Chondrocyte (in vitro differentiated cells): ENCODE data around the gene ZNF32. TPM values are rescaled to one million over a fixed set of nuclear protein-coding genes. Genes with fewer than 3 reads are reported as not detected.

Experiments used
- DNase-seq: peaks from one replicate; pipeline ENCODE4 v3.0.0; 2021; ENCODE audit warnings: mixed read lengths, low spot score
- H3K27ac Mint-ChIP-seq: one replicate; pipeline ENCODE4 v1.8.0; 2021; ENCODE audit warnings: mild to moderate bottlenecking, moderate library complexity, mixed read lengths; ENCODE audit not compliant: unreplicated experiment
- H3K27me3 Mint-ChIP-seq: 2 replicates; pipeline ENCODE4 v1.8.0; 2021; ENCODE audit warnings: low read depth, mixed read lengths
- H3K36me3 Mint-ChIP-seq: 2 replicates; pipeline ENCODE4 v1.8.0; 2021; ENCODE audit warnings: low read depth, mixed read lengths
- H3K4me1 Mint-ChIP-seq: 2 replicates; pipeline ENCODE4 v1.8.0; 2021; ENCODE audit warnings: low read depth, mild to moderate bottlenecking, mixed read lengths
- H3K4me3 Mint-ChIP-seq: one replicate; pipeline ENCODE4 v1.8.0; 2021; ENCODE audit warnings: mild to moderate bottlenecking, moderate library complexity, mixed read lengths; ENCODE audit not compliant: unreplicated experiment
- H3K9me3 Mint-ChIP-seq: 2 replicates; pipeline ENCODE4 v1.8.0; 2021; ENCODE audit warnings: low read depth, mixed read lengths
- total RNA-seq: library from RNA; stranded (reverse); gene quantifications from 3 replicates; pipeline ENCODE4 v1.2.1, GENCODE V29; 2021
- TF ChIP-seq, protein P1 (sequence below): fragments of 200-600 bp; sonication (generic); IDR thresholded peaks from 2 replicates; pipeline ENCODE4 v1.5.0; 2021; ENCODE audit warnings: antibody characterized with exemption, mild to moderate bottlenecking, moderate library complexity

ZNF32 gene
- total RNA-seq, 1 donor from 2014 or later: 40.3 TPM

GRCh38 chr10:43685744-43686143, 37.1 kb upstream of the ZNF32 start:
- no peak for DNase-seq
- Mint-ChIP-seq H3K27ac (no peak overlapping the region), H3K27me3 (peaks cover 4% of the 10 kb centered on the region), H3K9me3 (no peaks in the 10 kb centered on the region), H3K36me3 (no peaks in the 10 kb centered on the region), H3K4me1 (peaks cover 18% of the 10 kb centered on the region), H3K4me3 (no peak overlapping the region)
- TF ChIP-seq, protein P1, sequence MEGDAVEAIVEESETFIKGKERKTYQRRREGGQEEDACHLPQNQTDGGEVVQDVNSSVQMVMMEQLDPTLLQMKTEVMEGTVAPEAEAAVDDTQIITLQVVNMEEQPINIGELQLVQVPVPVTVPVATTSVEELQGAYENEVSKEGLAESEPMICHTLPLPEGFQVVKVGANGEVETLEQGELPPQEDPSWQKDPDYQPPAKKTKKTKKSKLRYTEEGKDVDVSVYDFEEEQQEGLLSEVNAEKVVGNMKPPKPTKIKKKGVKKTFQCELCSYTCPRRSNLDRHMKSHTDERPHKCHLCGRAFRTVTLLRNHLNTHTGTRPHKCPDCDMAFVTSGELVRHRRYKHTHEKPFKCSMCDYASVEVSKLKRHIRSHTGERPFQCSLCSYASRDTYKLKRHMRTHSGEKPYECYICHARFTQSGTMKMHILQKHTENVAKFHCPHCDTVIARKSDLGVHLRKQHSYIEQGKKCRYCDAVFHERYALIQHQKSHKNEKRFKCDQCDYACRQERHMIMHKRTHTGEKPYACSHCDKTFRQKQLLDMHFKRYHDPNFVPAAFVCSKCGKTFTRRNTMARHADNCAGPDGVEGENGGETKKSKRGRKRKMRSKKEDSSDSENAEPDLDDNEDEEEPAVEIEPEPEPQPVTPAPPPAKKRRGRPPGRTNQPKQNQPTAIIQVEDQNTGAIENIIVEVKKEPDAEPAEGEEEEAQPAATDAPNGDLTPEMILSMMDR: no peak

GRCh38 chr10:43684292-43684559, 35.5 kb upstream of the ZNF32 start:
- Mint-ChIP-seq H3K36me3 (no peaks in the 10 kb centered on the region), H3K27me3 (peaks cover 4% of the 10 kb centered on the region), H3K9me3 (no peaks in the 10 kb centered on the region), H3K4me3 (no peak overlapping the region), H3K4me1 (peaks cover 9% of the 10 kb centered on the region), H3K27ac (no peak overlapping the region)
- no peak for DNase-seq
- TF ChIP-seq, protein P1: no peak

DNA sequence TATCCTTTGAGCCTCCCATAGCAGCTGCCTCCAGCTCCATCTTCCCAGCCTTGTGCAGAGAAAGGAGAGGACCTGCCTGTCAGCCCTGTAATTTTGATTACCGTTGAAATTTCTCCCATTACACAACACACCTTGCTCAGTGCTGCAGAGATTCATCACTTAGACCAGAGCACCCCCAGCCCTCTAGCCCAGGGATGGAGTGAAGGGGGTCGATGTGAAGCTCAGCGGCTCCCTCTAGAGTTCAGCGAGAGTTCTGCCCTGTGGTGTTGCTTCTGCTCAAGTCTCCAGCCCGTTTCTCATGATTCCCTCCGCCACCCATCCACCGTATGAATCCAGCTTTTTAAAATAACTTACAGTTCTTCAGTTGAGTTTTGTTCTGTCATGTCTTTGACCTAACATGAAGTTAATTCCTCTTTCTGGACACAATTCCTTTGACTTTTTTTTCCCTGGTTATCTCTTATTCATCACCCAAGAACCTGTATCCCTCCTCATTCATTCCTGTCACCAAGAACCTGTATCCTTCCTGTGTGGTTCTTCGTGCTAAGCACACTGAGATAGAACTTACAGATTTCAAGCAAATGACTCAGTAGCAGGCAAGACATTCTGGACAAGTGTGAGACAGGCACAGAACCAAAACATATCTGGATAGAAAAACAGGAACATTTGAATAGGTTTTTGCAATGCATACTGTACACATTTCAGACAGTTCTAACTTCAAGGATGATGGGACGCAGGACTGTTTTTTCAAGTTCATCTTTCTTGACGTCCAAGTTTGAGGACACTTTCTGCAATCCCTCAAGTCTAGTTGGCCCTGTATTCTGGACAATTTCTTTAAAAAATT, 35.0 kb upstream of the ZNF32 start:
- Mint-ChIP-seq H3K9me3 (no peaks in the 10 kb centered on the region), H3K36me3 (no peaks in the 10 kb centered on the region), H3K27me3 (peaks cover 4% of the 10 kb centered on the region), H3K4me3 (no peak overlapping the region), H3K27ac (no peak overlapping the region), H3K4me1 (peaks cover 8% of the 10 kb centered on the region)
- DNase-seq: no peak
- TF ChIP-seq, protein P1: peak; percentile 72

- Mint-ChIP-seq H3K36me3 (no peaks in the 10 kb centered on the region), H3K4me3 (no peak overlapping the region), H3K4me1 (peaks cover 4% of the 10 kb centered on the region), H3K27me3 (peaks cover 2% of the 10 kb centered on the region), H3K27ac (no peak overlapping the region), H3K9me3 (no peaks in the 10 kb centered on the region)
- DNase-seq: no peak
- TF ChIP-seq, protein P1: no peak
These were observed 34.3 kb upstream of the ZNF32 start for GRCh38 chr10:43682956-43683355.

- H3K36me3 Mint-ChIP-seq: no peaks in the 10 kb centered on the region
These were observed 33.0 kb upstream of the ZNF32 start for GRCh38 chr10:43681721-43682120.

More at GRCh38 chr10:43681721-43682120, 33.0 kb upstream of the ZNF32 start:
- Mint-ChIP-seq H3K4me3 (no peak overlapping the region), H3K9me3 (no peaks in the 10 kb centered on the region), H3K27ac (no peak overlapping the region), H3K4me1 (peaks cover 4% of the 10 kb centered on the region), H3K27me3 (no peaks in the 10 kb centered on the region)
- TF ChIP-seq, protein P1: no peak
- no peak for DNase-seq
